ENCODE data around the gene LY6G5B.

- TF ChIP-seq CTCF (IDR thresholded peaks at IDR 0.05 in 8 of 11, conservative IDR thresholded peaks at IDR 0.05 in 3 of 11) = no peak
- no peak for TF ChIP-seq POLR2A (IDR thresholded peaks at IDR 0.05)
Measured at GRCh38 chr6:31640612-31641011, 29.2 kb upstream of the LY6G5B start.

Data from spleen (tissue), 7 donors.